Common myeloid progenitor, CD34-positive (primary cell): ENCODE results near the gene ACVR1.

Experiments
- CTCF ChIA-PET: fragments of 350-600 bp; sonication (Branson Sonifier 250); formaldehyde crosslinking; loops from one replicate; lab custom pipeline; 2021; ENCODE audit warnings: antibody characterized with exemption; lab: Charles Lee
- POLR2A ChIA-PET: fragments of 350-600 bp; sonication (Branson Sonifier 250); formaldehyde crosslinking; loops from one replicate; lab custom pipeline; 2021; ENCODE audit warnings: antibody characterized with exemption; lab: Charles Lee
- DNase-seq, 3 donors: peaks; one replicate each; pipeline versions ENCODE4 v3.0.0 to v3.0.0-alpha.2; 2013
- H3K27ac ChIP-seq, 2 experiments: 1 replicate in 1 of 2; 2 replicates in 1 of 2; pipeline ENCODE4 v1.7.0; 2013; ENCODE audit warnings: inconsistent platforms in 2 of 2, low read length in 2 of 2, mild to moderate bottlenecking in 2 of 2, low read depth in 1 of 2, moderate library complexity in 1 of 2; ENCODE audit not compliant: severe bottlenecking in 2 of 2, insufficient read depth in 1 of 2, poor library complexity in 1 of 2
- H3K27me3 ChIP-seq, 5 experiments: replicated peaks in 2 of 5; 1 replicate in 3 of 5; 2 replicates in 2 of 5; pipeline versions ENCODE4 v1.6.1 to v1.7.0; 2013; ENCODE audit warnings: low read length in 4 of 5, mild to moderate bottlenecking in 2 of 5, moderate library complexity in 2 of 5, inconsistent platforms in 1 of 5; ENCODE audit not compliant: insufficient read depth in 5 of 5, control insufficient read depth in 4 of 5
- H3K36me3 ChIP-seq, 4 experiments: 1 replicate in 2 of 4; 2 replicates in 2 of 4; pipeline versions ENCODE4 v1.6.1 to v1.7.0; 2013; ENCODE audit warnings: low read length in 3 of 4, control low read depth in 1 of 4, mild to moderate bottlenecking in 1 of 4; ENCODE audit not compliant: control insufficient read depth in 4 of 4, insufficient read depth in 4 of 4
- H3K4me1 ChIP-seq, 4 experiments: 1 replicate in 3 of 4; 2 replicates in 1 of 4; pipeline versions ENCODE4 v1.6.1 to v1.7.1; 2013; ENCODE audit warnings: low read length in 3 of 4, mild to moderate bottlenecking in 3 of 4, control low read depth in 1 of 4, inconsistent platforms in 1 of 4, moderate library complexity in 1 of 4; ENCODE audit not compliant: control insufficient read depth in 4 of 4, insufficient read depth in 4 of 4; ENCODE audit errors: control extremely low read depth in 1 of 4
- H3K4me3 ChIP-seq, 7 experiments: 1 replicate in 4 of 7; 2 replicates in 3 of 7; pipeline versions ENCODE4 v1.5.1 to v1.7.0; 2013; ENCODE audit warnings: mild to moderate bottlenecking in 7 of 7, low read length in 6 of 7, moderate library complexity in 6 of 7, inconsistent platforms in 2 of 7, low read depth in 2 of 7, control low read depth in 1 of 7; ENCODE audit not compliant: insufficient read depth in 4 of 7, control insufficient read depth in 1 of 7; ENCODE audit errors: extremely low read depth in 1 of 7
- H3K9me3 ChIP-seq, 5 experiments: 1 replicate in 4 of 5; 2 replicates in 1 of 5; pipeline versions ENCODE4 v1.6.1 to v1.7.1; 2013; ENCODE audit warnings: low read length in 4 of 5, mild to moderate bottlenecking in 2 of 5, inconsistent platforms in 1 of 5, low read depth in 1 of 5, moderate library complexity in 1 of 5; ENCODE audit not compliant: control insufficient read depth in 4 of 5, insufficient read depth in 2 of 5; ENCODE audit errors: control extremely low read depth in 1 of 5
- WGBS: methylation state at CpG from one replicate; pipeline ENCODE4 v1.1.5; 2013; ENCODE audit not compliant: insufficient coverage; 5-methylcytosine and 5-hydroxymethylcytosine counted together

ACVR1 gene

GRCh38 chr2:157786663-157787363 is 89.3 kb downstream of the ACVR1 start:
- ChIA-PET CTCF (interaction anchor here (0.8 to 1.4 kb wide), 7 partner anchors 11 to 967 kb away, joined by 3 to 5 read pairs (median 3); no protein-coding TSS in a partner anchor), POLR2A (no interaction called here)
- Histone ChIP-seq H3K36me3 (peaks cover 0 to 4% (median 0%) of the 10 kb centered on the region in 4 experiments), H3K4me1 (peaks cover 0 to 21% (median 9%) of the 10 kb centered on the region in 4 experiments), H3K9me3 (peaks cover 0 to 5% (median 0%) of the 10 kb centered on the region in 5 experiments), H3K4me3 (no peak overlapping the region), H3K27me3 (no peaks in the 10 kb centered on the region), H3K27ac (peak overlapping the region in 1 of 2 experiments; percentile 59)
- 79% methylated on average over 2 of the region's 5 CpGs for WGBS
- peak; percentile 61 to 83 (median 75) for DNase-seq

DNA sequence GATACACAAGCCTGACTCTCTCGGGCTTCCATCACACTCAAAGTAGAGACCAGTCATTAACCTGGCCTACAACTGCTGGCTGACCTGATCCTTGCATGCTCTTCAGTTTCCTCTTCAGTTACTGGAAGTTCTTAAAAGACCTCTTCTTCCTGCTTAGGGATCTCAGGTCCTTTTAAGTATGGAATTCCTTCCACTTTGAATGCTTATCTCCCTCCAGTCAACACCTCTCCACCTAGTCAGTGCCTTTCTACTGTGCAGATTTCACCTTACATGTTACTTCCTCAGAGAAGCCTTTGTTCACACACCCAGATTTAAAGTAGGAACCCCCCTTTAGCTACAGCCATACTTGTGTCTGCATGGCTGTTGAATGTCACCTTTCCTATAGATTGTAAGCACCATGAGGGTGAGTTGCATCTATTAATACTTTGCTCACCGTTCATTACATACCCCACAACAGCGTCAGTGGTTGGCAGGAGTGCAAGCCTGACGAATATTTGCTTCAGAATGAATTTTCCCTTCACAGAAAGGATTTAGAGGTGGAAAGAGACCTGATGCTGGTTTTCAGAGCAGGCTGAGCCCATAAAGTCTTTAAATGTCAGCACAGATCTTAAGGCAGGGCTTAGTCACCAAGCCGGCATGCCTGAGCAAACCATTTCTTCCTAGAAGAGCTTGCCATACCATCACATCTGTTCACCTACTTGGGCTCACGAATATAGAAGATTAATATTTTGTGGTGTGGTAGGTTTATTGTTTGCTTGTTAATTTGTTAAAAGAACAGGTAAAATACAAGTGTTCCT is 90.1 kb downstream of the ACVR1 start:
- Histone ChIP-seq H3K9me3 (peaks cover 0 to 5% (median 0%) of the 10 kb centered on the region in 5 experiments), H3K27me3 (no peaks in the 10 kb centered on the region), H3K4me3 (no peak overlapping the region), H3K36me3 (peaks cover 0 to 4% (median 0%) of the 10 kb centered on the region in 4 experiments), H3K27ac (no peak overlapping the region), H3K4me1 (peaks cover 0 to 21% (median 10%) of the 10 kb centered on the region in 4 experiments)
- POLR2A ChIA-PET, result no interaction called here
- 97% methylated on average over 4 of the region's 6 CpGs for WGBS
- peak in 1 of 3 donors; percentile 10 for DNase-seq
- CTCF ChIA-PET, result interaction anchor here (1.0 to 1.4 kb wide), 3 partner anchors 10 to 968 kb away, joined by 3 read pairs; no protein-coding TSS in a partner anchor

DNA sequence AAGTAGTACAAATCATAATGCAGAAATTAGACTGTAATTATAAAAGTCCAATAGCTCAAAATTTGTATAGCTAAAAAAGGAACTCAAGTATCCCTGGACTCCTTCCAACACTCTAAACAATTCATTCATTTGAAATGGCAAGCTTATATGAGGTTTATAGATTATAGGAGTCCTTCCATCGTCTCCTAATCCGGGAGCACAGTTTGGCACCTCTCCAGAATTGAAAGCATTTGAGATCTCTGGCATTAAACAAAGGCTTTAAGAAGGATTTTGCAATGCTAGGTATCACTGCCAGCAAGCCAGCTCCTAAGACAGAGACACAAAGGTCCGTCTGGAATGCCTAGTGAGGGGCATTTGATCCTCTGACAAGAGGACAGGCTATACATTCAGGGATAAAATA is 90.9 kb downstream of the ACVR1 start:
- CTCF ChIA-PET, result interaction anchor here (0.8 to 1.6 kb wide), 3 partner anchors 10 to 236 kb away, joined by 3 to 4 read pairs (median 4); no protein-coding TSS in a partner anchor

DNA sequence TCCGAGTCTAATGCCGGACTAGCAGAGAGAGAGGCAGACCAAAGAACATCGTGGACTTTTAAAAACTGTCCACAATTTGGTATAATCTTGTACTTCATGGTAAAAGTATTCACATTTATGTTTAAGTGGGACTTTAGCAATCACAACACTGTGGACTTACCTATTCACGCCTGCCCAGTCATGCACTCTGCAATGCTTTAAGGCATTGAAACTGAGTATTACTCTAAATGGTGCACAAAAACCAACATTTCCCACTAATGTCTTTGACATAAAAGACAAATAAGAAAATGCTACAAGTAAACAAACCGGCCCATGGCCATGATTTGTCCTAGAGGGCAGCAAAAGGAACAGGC is 91.3 kb downstream of the ACVR1 start:
- H3K9me3 ChIP-seq, result peaks cover 0 to 5% (median 0%) of the 10 kb centered on the region in 5 experiments
- no peak overlapping the region for H3K4me3 ChIP-seq
- POLR2A ChIA-PET, result no interaction called here
- WGBS, result no CpG with 5 or more reads among the region's 5 CpGs
- peaks cover 0 to 15% (median 7%) of the 10 kb centered on the region in 4 experiments for H3K4me1 ChIP-seq
- DNase-seq, result no peak
- H3K27me3 ChIP-seq, result no peaks in the 10 kb centered on the region
- no peak overlapping the region for H3K27ac ChIP-seq
- CTCF ChIA-PET, result interaction anchor here (0.8 to 1.6 kb wide), 4 partner anchors 10 to 237 kb away, joined by 3 to 4 read pairs (median 4); no protein-coding TSS in a partner anchor
- H3K36me3 ChIP-seq, result peaks cover 0 to 3% (median 0%) of the 10 kb centered on the region in 4 experiments

More for the DNA sequence above, 90.9 kb downstream of the ACVR1 start:
- Histone ChIP-seq H3K9me3 (peaks cover 0 to 5% (median 0%) of the 10 kb centered on the region in 5 experiments), H3K27me3 (no peaks in the 10 kb centered on the region), H3K4me1 (peaks cover 0 to 19% (median 9%) of the 10 kb centered on the region in 4 experiments), H3K27ac (no peak overlapping the region), H3K36me3 (no peaks in the 10 kb centered on the region), H3K4me3 (no peak overlapping the region)
- POLR2A ChIA-PET, result no interaction called here
- no peak for DNase-seq
- WGBS, result 49% methylated on average over 3 of the region's 3 CpGs

GRCh38 chr2:157784169-157784822 is 91.8 kb downstream of the ACVR1 start:
- WGBS, result 95% methylated on average over 10 of the region's 11 CpGs
- DNase-seq, result no peak
- Histone ChIP-seq H3K27me3 (no peaks in the 10 kb centered on the region), H3K9me3 (peaks cover 0 to 5% (median 0%) of the 10 kb centered on the region in 5 experiments), H3K27ac (no peak overlapping the region), H3K36me3 (peaks cover 0 to 7% (median 1%) of the 10 kb centered on the region in 4 experiments), H3K4me3 (no peak overlapping the region), H3K4me1 (peaks cover 0 to 12% (median 5%) of the 10 kb centered on the region in 4 experiments)
- POLR2A ChIA-PET, result no interaction called here
- CTCF ChIA-PET, result interaction anchor here (0.8 to 1.6 kb wide), 4 partner anchors 11 to 237 kb away, joined by 3 to 4 read pairs (median 4); no protein-coding TSS in a partner anchor

GRCh38 chr2:157783245-157783644 is 92.9 kb downstream of the ACVR1 start:
- no peak for DNase-seq
- Histone ChIP-seq H3K4me3 (no peak overlapping the region), H3K4me1 (peaks cover 0 to 12% (median 5%) of the 10 kb centered on the region in 4 experiments), H3K36me3 (peaks cover 0 to 7% (median 1%) of the 10 kb centered on the region in 4 experiments), H3K27me3 (no peaks in the 10 kb centered on the region), H3K9me3 (peaks cover 0 to 5% (median 0%) of the 10 kb centered on the region in 5 experiments), H3K27ac (no peak overlapping the region)
- ChIA-PET POLR2A (no interaction called here), CTCF (interaction anchor here (1.0 to 9.3 kb wide), 2 partner anchors 11 to 224 kb away, joined by 3 to 64 read pairs; no protein-coding TSS in a partner anchor)
- WGBS, result 100% methylated on average over 2 of the region's 2 CpGs
